ENCODE data around the gene DGKI.

DNA sequence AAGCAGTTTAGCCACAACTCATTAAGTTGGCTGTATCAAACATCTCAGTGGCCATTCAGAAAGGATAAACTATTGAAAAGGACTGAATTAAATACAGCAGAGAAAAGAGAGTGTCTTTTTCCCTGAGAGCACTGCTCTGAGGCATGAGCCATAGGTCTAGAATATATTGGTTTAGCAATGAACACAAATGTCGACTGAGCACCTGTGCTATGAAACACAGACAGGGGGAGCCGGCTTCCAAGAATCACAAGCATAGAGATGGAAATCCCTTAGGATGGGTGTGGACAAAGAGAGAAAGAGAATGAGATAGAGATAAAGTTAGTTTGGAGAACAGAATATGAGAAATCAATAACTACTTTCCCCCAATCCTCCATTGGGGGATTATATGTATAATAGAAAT, 54.8 kb downstream of the DGKI start:
- TF ChIP-seq, protein P1, sequence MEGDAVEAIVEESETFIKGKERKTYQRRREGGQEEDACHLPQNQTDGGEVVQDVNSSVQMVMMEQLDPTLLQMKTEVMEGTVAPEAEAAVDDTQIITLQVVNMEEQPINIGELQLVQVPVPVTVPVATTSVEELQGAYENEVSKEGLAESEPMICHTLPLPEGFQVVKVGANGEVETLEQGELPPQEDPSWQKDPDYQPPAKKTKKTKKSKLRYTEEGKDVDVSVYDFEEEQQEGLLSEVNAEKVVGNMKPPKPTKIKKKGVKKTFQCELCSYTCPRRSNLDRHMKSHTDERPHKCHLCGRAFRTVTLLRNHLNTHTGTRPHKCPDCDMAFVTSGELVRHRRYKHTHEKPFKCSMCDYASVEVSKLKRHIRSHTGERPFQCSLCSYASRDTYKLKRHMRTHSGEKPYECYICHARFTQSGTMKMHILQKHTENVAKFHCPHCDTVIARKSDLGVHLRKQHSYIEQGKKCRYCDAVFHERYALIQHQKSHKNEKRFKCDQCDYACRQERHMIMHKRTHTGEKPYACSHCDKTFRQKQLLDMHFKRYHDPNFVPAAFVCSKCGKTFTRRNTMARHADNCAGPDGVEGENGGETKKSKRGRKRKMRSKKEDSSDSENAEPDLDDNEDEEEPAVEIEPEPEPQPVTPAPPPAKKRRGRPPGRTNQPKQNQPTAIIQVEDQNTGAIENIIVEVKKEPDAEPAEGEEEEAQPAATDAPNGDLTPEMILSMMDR (IDR thresholded peaks at IDR 0.05): no peak
- no peak for TF ChIP-seq POLR2A (IDR thresholded peaks at IDR 0.05; ENCODE audit: low read depth)
- TF ChIP-seq EP300 (IDR thresholded peaks at IDR 0.05): no peak
